Sigmoid colon (tissue), 7 donors: ENCODE results near the gene IMMP1L. TPM values are rescaled to one million over a fixed set of nuclear protein-coding genes. Genes with fewer than 3 reads are reported as not detected.

ENCODE experiments used
- DNase-seq: peaks from one replicate; pipeline ENCODE4 v3.0.0-alpha.2; 2019
- H3K27ac ChIP-seq, 4 donors: fragments of 200-600 bp; sonication (generic); one replicate each; pipeline ENCODE4 v1.5.1; 2016 to 2019; ENCODE audit warnings: mild to moderate bottlenecking in 1 of 4
- H3K27me3 ChIP-seq, 3 donors: fragments of 200-600 bp; sonication (generic); one replicate each; pipeline ENCODE4 v1.5.1; 2019; ENCODE audit warnings: mild to moderate bottlenecking in 1 of 3
- H3K36me3 ChIP-seq, 4 donors: fragments of 200-600 bp; sonication (generic); one replicate each; pipeline ENCODE4 v1.5.1; 2016 to 2019
- H3K4me1 ChIP-seq, 4 donors: fragments of 200-600 bp; sonication (generic); one replicate each; pipeline ENCODE4 v1.5.1; 2017 to 2019
- H3K4me3 ChIP-seq, 4 donors: fragments of 200-600 bp; sonication (generic); one replicate each; pipeline ENCODE4 v1.5.1; 2017 to 2019; ENCODE audit warnings: mild to moderate bottlenecking in 2 of 4, moderate library complexity in 1 of 4
- H3K9me3 ChIP-seq, 4 donors: fragments of 200-600 bp in 3 of 4; sonication (generic) in 3 of 4; one replicate each; pipeline versions ENCODE4 v1.5.1 to v1.6.1; 2013 to 2019
- CTCF ChIP-seq, 4 experiments: fragments of 450-650 bp in 3 of 4; fragments of 200-600 bp in 1 of 4; IDR thresholded peaks; one replicate each; pipeline ENCODE4 v1.5.1; 2016 to 2019; ENCODE audit warnings: antibody characterized with exemption in 4 of 4, mild to moderate bottlenecking in 3 of 4, moderate library complexity in 2 of 4
- EP300 ChIP-seq, 4 donors: sonication (generic); formaldehyde crosslinking; IDR thresholded peaks; one replicate each; pipeline ENCODE4 v1.6.1; 2017; ENCODE audit warnings: antibody characterized with exemption in 4 of 4
- POLR2A ChIP-seq, 2 donors: fragments of 450-650 bp; IDR thresholded peaks; one replicate each; pipeline ENCODE4 v1.6.1; 2016; ENCODE audit warnings: antibody characterized with exemption in 2 of 2, mild to moderate bottlenecking in 2 of 2, moderate library complexity in 2 of 2
- POLR2AphosphoS5 ChIP-seq, 4 donors: sonication (generic); formaldehyde crosslinking; IDR thresholded peaks; one replicate each; pipeline ENCODE4 v1.6.1; 2017; ENCODE audit warnings: antibody characterized with exemption in 4 of 4
- WGBS, 2 donors: extraction: QIAGEN DNeasy Blood & Tissue Kit; methylation state at CpG; one replicate each; pipeline ENCODE4 v1.1.7; 2013; 5-methylcytosine and 5-hydroxymethylcytosine counted together
- intact Hi-C: fragments of 100-400 bp; cut with DNase I; formaldehyde crosslinking; loops from one replicate; pipeline ENCODE4 v1.15.1; 2023
- polyA plus RNA-seq, 3 donors: library from polyadenylated mRNA; stranded (reverse); fragments of 200-250 nt; gene quantifications; one replicate each; pipeline ENCODE4 v1.2.3, GENCODE V29; 2013
- total RNA-seq, 4 donors: library from RNA; depleted of rRNA; stranded (reverse); fragments of >200 nt; gene quantifications; one replicate each; pipeline ENCODE4 v1.1.0, GENCODE V29; 2016
- donor health status: healthy with polysubstance abuse.
- donor health status: Bipolar disorder and iron deficiency.
- donor health status: healthy.

IMMP1L gene
- total and polyA plus RNA-seq, 7 donors, result 6.6 to 39.0 (median 23.9) TPM

DNA sequence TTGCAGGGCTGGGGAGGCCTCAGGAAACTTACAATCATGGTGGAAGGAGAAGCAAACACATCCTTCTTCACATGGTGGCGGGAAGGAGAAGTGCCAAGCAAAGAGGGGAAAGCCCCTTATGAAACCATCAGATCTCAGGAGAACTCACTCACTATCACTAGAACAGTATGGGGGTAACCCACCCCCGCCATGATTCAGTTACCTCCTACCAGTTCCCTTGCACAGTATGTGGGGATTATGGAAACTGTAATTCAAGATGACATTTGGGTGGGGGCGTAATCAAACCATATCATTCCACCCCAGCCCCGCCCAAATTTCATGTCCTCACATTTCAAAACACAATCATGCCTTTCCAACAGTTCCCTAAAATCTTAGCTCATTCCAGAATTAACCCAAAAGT, 16.2 kb downstream of the IMMP1L start:
- H3K27ac ChIP-seq, result no peak overlapping the region
- H3K9me3 ChIP-seq, result no peaks in the 10 kb centered on the region
- H3K4me3 ChIP-seq, result no peak overlapping the region
- intact Hi-C loops, result no loop called here
- no peak for DNase-seq
- WGBS, 2 donors, result 95% methylated on average over 4 of the region's 4 CpGs
- H3K4me1 ChIP-seq, result no peaks in the 10 kb centered on the region
- H3K27me3 ChIP-seq, result no peaks in the 10 kb centered on the region
- no peaks in the 10 kb centered on the region for H3K36me3 ChIP-seq
- TF ChIP-seq POLR2AphosphoS5 (IDR thresholded peaks at IDR 0.05), result no peak
- TF ChIP-seq CTCF (IDR thresholded peaks at IDR 0.05), result no peak
- no peak for TF ChIP-seq EP300 (IDR thresholded peaks at IDR 0.05)
- TF ChIP-seq POLR2A (IDR thresholded peaks at IDR 0.05), result no peak

GRCh38 chr11:31492320-31492913, 17.0 kb downstream of the IMMP1L start:
- intact Hi-C loops, result no loop called here

DNA sequence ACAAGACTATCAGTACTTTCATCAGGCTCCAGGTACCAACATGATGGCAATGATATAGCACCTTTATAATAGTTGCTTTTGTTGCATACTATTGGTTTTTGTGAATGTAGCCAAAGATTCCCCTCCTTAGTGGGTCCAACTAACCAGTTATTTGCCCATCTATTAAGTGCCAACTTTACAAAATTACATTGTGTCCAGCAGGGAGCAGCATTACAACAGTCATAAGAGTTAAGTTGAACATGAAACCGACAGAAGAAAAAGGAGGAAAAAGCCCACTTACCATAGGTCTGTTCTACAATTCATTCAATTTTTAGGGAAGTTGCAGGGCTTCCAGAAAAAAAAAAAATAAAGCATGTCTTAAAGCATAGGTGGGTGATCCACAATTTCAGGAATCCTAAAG, 21.6 kb downstream of the IMMP1L start:
- Histone ChIP-seq H3K27ac (no peak overlapping the region), H3K4me1 (no peaks in the 10 kb centered on the region), H3K36me3 (no peaks in the 10 kb centered on the region), H3K9me3 (no peaks in the 10 kb centered on the region), H3K4me3 (no peak overlapping the region), H3K27me3 (no peaks in the 10 kb centered on the region)
- 37 to 44% methylated on average over 1 of the region's 1 CpG for WGBS, 2 donors
- intact Hi-C loops, result no loop called here
- DNase-seq, result no peak
- TF ChIP-seq POLR2A (IDR thresholded peaks at IDR 0.05) (no peak), CTCF (IDR thresholded peaks at IDR 0.05) (peak in 2 of 4 experiments; percentile 16 to 17), EP300 (IDR thresholded peaks at IDR 0.05) (no peak)

More at GRCh38 chr11:31492320-31492913, 17.0 kb downstream of the IMMP1L start:
- Histone ChIP-seq H3K4me3 (no peak overlapping the region), H3K9me3 (no peaks in the 10 kb centered on the region), H3K27me3 (no peaks in the 10 kb centered on the region), H3K36me3 (no peaks in the 10 kb centered on the region), H3K27ac (no peak overlapping the region), H3K4me1 (no peaks in the 10 kb centered on the region)
- no peak for DNase-seq
- 93 to 94% methylated on average over 2 of the region's 2 CpGs for WGBS, 2 donors
- TF ChIP-seq POLR2AphosphoS5 (IDR thresholded peaks at IDR 0.05), result no peak
- no peak for TF ChIP-seq CTCF (IDR thresholded peaks at IDR 0.05)
- no peak for TF ChIP-seq EP300 (IDR thresholded peaks at IDR 0.05)
- no peak for TF ChIP-seq POLR2A (IDR thresholded peaks at IDR 0.05)

DNA sequence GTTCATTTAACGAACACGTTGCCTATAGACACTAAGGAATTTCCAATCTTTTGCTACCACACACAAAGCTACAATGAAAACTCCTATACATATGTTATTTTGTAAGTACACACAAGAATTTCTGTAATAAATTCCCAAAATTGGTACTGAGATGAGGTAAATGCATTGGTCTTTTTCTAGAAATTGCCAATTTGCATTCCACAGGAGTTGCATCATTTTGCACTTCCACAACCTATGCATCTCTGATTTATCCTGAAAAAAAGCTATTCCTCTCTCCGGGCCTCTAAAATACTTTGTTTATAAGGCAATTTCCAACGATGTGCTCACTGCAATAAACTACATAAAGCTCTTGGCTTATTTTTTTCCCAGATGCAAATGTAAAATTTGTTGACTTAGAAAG, 24.9 kb downstream of the IMMP1L start:
- intact Hi-C loops, result no loop called here
- H3K9me3 ChIP-seq, result no peaks in the 10 kb centered on the region
- DNase-seq, result no peak

More for the DNA sequence above, 24.9 kb downstream of the IMMP1L start:
- Histone ChIP-seq H3K36me3 (no peaks in the 10 kb centered on the region), H3K27me3 (no peaks in the 10 kb centered on the region), H3K4me3 (no peak overlapping the region), H3K27ac (no peak overlapping the region), H3K4me1 (no peaks in the 10 kb centered on the region)
- WGBS, 2 donors, result 74 to 84% methylated on average over 4 of the region's 4 CpGs
- TF ChIP-seq CTCF (IDR thresholded peaks at IDR 0.05) (no peak), POLR2AphosphoS5 (IDR thresholded peaks at IDR 0.05) (no peak), POLR2A (IDR thresholded peaks at IDR 0.05) (no peak), EP300 (IDR thresholded peaks at IDR 0.05) (no peak)
